Astrocyte of the hippocampus (primary cell): ENCODE measurements around the gene RPL6.
A peak's percentile ranks its signal among the peaks of the same experiment; 100 is the strongest.
"Not testable (repeated sequence)": the region's sequence is repeated elsewhere in the genome, so short reads cannot be mapped to it uniquely, and the experiment has no call there.

ENCODE experiments used
- DNase-seq: peaks from one replicate; pipeline ENCODE4 v3.0.0; 2011; ENCODE audit warnings: low read depth, low spot score

The RPL6 gene

GRCh38 chr12:112419297-112420133 lies 10.1 kb upstream of the RPL6 start:
- DNase-seq: peak; percentile 90

GRCh38 chr12:112418608-112419296 lies 9.3 kb upstream of the RPL6 start, which contains the start of gene PTPN11:
TSS of gene PTPN11 (plus strand) at chr12:112418947. CDS start at chr12:112419112, 165 bp downstream.
- peak; percentile 95 for DNase-seq

- no peak for DNase-seq
Measured at GRCh38 chr12:112418273-112418607, 8.8 kb upstream of the RPL6 start.

GRCh38 chr12:112415457-112415856 lies 6.1 kb upstream of the RPL6 start:
- not testable (repeated sequence) for DNase-seq

- DNase-seq: no peak
Measured at GRCh38 chr12:112413855-112414625, 4.6 kb upstream of the RPL6 start.

GRCh38 chr12:112409906-112410244 lies 470 bp upstream of the RPL6 start:
- DNase-seq: no peak

GRCh38 chr12:112408621-112409020 lies 784 bp downstream of the RPL6 start:
- DNase-seq: no peak

DNA sequence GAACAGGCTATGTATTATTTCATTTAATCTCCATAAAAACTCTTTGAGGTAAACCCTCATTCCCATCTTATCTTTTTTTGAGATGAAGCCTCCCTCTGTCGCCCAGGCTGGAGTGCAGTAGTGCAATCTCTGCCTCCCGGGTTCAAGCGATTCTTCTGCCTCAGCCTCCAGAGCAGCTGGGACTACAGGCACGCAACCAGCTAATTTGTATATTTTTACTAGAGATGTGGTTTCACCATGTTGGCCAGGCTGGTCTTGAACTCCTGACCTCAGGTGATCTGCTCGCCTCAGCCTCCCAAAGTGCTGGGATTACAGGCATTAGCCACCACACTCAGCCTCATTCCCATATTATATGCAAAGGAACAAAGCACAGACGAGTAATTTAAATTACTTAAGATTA lies 1.7 kb downstream of the RPL6 start:
- DNase-seq: not testable (repeated sequence)

DNA sequence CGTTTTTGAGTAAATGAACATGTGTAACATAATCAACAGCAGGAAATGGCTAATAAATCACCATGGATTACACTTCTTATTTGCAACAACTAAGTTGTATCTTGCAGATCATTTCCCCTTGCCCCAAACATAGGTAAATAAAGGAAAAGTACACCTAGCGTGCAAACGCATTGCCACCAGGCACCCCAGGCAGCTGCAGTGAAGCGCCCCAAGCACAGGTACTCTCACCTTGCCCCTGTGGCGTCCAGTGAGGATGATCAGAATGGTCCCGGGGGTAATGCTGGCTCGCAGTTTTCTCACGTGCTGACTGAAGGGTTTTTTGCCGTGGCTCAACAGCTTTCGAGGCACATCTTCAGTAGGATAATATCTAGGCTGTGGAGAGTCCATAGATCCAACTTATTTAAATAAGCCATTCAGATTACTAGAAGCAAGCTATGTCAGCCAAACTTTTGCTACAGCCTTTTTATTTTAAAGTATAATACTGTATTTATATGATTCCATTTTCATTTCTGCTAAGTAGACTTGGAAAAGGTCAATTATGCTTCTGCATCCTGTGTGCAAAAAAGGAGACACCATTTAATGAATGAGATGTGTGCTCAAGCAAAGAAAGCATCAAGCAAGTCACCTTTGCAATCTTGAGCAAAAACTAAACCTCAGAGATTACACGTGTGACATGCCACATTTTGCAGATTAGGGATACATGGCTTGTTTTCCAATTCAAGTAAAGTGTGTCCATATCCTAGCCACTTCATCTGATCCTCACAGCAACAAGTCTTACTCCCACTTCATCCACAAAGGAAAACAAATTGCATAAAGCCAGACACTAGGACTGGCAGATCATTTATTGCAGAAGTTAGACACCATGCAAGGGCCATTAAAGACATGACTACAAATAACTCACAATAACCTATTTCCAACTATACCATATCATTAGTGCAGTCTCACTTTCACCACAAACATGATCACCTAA lies 2.6 kb downstream of the RPL6 start:
- DNase-seq: no peak

GRCh38 chr12:112401903-112402498 lies 7.4 kb downstream of the RPL6 start:
- no peak for DNase-seq

DNA sequence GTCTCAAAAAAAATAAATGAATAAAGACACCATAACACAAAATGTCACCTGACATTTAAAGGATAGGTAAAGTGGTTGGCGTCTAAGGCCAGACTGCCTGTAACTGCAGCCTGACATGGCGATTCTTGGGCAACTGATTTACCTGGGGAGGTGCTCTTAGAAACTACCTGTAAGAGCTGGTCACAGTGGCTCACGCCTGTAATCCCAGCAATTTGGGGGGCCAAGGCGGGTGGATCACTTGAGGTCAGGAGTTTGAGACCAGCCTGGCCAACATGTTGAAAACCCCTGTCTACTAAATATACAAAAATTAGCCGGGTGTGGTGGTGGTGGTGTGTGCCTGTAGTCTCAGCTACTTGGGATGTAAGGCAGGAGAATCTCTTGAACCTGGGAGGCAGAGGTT lies 8.4 kb downstream of the RPL6 start:
- DNase-seq: no peak

DNA sequence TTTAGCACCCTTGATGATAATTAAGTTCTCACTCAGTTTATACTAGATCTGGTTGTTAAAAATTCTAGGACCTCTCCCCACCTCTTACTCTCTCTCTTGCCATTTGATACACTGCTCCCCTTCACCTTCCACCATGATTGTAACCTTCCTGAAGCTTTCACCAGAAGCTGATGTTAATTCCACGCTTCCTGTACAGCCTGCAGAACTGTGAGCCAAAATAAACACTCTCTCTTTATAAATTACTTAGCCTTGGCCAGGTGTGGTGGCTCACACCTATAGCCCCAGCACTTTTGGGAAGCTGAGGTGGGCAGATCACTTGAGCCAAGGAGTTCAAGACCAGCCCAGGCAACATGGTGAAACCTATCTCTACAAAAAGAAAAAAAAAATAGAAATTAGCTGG lies 16.1 kb downstream of the RPL6 start:
- DNase-seq: no peak

DNA sequence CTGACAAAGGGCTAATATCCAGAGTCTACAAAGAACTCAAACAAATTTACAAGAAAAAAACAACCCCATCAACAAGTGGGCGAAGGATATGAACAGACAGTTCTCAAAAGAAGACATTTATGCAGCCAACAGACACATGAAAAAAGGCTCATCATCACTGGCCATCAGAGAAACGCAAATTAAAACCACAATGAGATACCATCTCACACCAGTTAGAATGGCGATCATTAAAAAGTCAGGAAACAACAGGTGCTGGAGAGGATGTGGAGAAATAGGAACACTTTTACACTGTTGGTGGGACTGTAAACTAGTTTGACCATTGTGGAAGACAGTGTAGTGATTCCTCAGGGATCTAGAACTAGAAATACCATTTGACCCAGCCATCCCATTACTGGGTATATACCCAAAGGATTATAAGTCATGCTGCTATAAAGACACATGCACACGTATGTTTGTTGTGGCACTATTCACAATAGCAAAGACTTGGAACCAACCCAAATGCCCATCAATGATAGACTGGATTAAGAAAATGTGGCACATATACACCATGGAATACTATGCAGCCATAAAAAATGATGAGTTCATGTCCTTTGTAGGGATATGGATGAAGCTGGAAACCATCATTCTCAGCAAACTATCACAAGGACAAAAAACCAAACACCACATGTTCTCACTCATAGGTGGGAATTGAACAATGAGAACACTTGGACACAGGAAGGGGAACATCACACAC lies 19.3 kb downstream of the RPL6 start:
- not testable (repeated sequence) for DNase-seq

- DNase-seq: no peak
Measured at GRCh38 chr12:112389228-112389627, 20.2 kb downstream of the RPL6 start.

DNA sequence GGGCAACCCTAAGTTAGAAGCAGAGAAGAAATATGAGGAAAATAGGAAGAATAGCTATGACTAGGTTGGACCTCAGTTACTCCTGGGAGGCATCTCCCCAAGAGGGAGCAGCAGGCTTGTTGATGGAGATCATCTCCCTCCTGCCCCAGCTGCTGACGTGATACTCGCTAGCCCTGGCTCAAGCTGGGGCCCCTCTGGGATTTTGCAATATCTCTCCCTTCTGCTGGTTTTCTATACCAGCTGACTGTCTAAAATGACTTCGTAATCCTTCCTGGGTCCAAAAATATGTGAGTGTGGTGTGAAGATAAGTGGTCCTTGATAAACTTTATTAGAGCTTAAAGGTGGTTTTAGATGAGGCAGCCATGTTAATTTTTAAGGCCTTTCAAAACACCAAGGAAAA lies 22.7 kb downstream of the RPL6 start:
- no peak for DNase-seq

GRCh38 chr12:112382866-112383265 lies 26.5 kb downstream of the RPL6 start:
- DNase-seq: no peak

DNA sequence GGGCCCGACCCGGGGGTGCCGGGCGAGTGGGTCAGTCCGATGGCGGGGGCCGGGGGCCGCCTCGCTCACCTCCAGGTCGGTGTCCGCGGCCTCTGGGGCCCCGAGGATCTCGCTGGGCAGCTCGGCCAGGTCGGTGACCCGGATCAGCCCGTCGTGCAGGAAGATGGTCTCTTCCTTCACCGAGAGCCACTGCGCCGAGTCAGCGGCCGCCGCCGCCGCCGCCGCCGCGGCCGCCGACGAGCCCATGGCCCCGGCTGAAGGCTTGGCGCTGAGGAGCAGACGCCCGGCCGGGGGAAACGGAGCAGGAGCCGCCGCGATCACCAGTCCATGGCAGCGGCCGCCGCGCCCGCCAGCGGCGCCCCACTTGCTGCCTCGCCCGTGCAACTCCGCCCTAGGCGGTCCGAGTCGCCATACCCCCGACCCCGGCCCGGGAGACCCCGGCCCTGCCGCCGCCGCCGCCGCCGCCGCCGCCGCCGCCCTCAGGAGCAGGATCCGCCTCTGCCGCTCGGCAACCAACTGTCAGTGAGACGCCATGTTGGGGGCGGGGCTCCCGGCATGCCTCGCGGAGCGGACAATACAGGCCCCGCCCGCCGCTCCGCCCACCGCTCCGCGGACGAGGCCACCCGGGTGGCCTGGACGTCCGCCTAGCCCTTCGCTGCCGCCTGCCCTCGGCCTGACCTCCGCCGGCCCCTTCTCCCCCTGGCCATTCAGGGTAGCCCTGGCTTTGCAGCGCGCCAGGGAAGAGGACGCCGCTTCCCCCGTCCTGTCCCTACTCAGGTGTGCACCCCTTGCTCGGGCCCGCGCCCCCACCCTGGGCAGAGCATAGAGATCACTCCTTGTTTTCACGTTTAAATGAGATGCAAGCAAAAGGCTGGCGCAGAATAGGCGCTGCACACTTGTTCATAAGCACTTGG lies 27.3 kb downstream of the RPL6 start, which contains the start of gene HECTD4:
HECTD4 (minus strand) TSS at position 549 of the 914 bp plus-strand sequence; CDS start at position 246, 303 bp downstream.
- DNase-seq: peak; percentile 96

- DNase-seq: peak; percentile 57
Measured at GRCh38 chr12:112381406-112381882, 28.0 kb downstream of the RPL6 start.
